ENCODE measurements around the gene DPEP2NB.

Gene DPEP2NB

DNA sequence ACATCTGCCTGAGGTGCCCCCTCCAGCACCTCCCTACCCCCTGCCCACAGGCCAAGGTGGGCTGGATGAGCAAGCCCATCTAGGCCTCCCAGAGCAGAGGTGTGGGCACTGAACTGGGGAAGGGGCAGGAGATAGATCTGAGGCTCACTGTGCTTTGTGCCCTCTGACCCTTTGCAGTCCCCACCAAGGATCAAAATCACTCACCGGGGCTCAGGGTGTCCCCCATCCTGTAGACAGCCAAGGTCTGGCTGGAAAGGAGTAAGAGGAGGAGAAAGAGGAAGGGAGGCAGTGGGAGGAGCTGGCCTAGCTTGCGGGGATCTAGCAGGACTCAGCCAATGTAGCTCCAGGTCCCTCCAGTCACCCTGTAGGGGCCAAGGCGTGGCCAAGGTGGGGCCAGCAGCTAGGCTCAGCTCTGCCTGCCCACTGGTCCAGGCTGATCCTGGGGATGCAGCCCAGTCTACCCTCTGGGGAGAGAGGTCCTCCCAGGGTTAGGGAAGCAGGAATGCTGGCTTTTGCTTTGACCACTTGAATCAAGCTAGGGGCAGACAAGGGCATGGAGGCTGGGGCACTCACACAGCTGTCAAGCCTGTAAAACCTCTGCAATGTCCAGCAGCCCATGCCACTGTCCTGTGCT lies 49.0 kb downstream of the DPEP2NB start:
- no peaks in the 10 kb centered on the region for H3K27me3 ChIP-seq (ENCODE audit: low read depth, low read length)
- no peak overlapping the region for H3K9ac ChIP-seq (ENCODE audit: low read length)
- H3K4me2 ChIP-seq (ENCODE audit: low read length), result peak overlapping the region; percentile 86
- no peak overlapping the region for H3K27ac ChIP-seq (ENCODE audit: low read length)
- H2AFZ ChIP-seq (ENCODE audit: low read depth, low read length), result no peak overlapping the region
- no peaks in the 10 kb centered on the region for H3K9me3 ChIP-seq (ENCODE audit: insufficient read depth, low read length)
- peak overlapping the region; percentile 83 for H3K4me3 ChIP-seq (ENCODE audit: low read length)
- peaks cover 10% of the 10 kb centered on the region for H3K36me3 ChIP-seq (replicated peaks; ENCODE audit: low read depth, low read length)
- peaks cover 14% of the 10 kb centered on the region for H3K79me2 ChIP-seq (ENCODE audit: low read length)
- H4K20me1 ChIP-seq (ENCODE audit: insufficient read depth, low read length), result peaks cover 20% of the 10 kb centered on the region
- TF ChIP-seq EZH2phosphoT487 (IDR thresholded peaks at IDR 0.05; ENCODE audit: low read depth), result no peak
- TF ChIP-seq, protein P1, sequence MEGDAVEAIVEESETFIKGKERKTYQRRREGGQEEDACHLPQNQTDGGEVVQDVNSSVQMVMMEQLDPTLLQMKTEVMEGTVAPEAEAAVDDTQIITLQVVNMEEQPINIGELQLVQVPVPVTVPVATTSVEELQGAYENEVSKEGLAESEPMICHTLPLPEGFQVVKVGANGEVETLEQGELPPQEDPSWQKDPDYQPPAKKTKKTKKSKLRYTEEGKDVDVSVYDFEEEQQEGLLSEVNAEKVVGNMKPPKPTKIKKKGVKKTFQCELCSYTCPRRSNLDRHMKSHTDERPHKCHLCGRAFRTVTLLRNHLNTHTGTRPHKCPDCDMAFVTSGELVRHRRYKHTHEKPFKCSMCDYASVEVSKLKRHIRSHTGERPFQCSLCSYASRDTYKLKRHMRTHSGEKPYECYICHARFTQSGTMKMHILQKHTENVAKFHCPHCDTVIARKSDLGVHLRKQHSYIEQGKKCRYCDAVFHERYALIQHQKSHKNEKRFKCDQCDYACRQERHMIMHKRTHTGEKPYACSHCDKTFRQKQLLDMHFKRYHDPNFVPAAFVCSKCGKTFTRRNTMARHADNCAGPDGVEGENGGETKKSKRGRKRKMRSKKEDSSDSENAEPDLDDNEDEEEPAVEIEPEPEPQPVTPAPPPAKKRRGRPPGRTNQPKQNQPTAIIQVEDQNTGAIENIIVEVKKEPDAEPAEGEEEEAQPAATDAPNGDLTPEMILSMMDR (IDR thresholded peaks at IDR 0.05; ENCODE audit: low read depth, low read length), result no peak
- H3K4me1 ChIP-seq (ENCODE audit: low read length), result peaks cover 12% of the 10 kb centered on the region; the same call in 1 of the 2 replicates

DNA sequence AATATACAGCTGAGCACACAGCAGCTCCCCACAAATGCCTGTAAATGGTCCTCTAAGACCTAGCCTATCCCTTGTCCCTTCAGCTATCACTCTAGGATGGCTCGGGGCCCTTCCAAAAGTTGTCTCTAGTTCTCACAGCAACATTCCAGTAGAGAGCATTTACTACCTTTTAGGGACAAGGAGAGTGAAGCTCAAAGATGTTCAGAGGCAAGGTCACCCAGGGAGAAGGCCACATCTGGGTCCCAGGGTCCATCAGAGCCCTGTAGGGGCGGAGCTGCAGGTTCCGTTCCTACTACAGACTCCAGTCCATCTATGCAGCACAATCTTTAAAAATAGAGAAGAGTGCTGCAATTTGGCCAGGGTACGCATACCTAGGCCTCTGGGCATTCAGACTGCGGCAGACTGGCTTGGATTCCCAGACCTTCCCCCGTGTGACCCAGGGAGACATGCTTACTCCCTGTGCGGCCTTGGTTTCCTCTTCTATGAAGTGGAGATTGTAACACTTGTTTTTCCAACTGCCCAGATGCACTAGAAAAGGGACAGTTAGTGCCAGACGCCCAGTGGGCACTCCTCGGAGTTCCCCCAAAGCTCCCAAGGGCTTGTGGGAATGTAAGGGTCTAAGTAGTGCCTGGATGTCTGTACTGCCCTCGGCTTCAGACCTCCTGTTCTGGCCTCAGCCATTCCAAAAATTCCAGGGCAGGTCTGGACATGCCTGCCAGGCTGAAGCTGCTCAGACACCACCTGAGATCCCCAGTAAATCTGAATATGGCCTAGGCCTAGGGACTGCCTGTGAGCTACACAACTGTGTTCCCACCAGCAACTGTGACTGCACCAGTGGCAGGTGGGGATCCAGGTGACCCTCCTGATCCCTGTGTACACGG lies 49.8 kb downstream of the DPEP2NB start:
- Histone ChIP-seq H3K36me3 (replicated peaks; ENCODE audit: low read depth, low read length) (peaks cover 17% of the 10 kb centered on the region), H3K4me1 (ENCODE audit: low read length) (peaks cover 12% of the 10 kb centered on the region; the same call in 1 of the 2 replicates), H3K9me3 (ENCODE audit: insufficient read depth, low read length) (no peaks in the 10 kb centered on the region), H3K4me3 (ENCODE audit: low read length) (no peak overlapping the region), H3K27ac (ENCODE audit: low read length) (no peak overlapping the region), H3K9ac (ENCODE audit: low read length) (no peak overlapping the region), H3K4me2 (ENCODE audit: low read length) (no peak overlapping the region), H3K27me3 (ENCODE audit: low read depth, low read length) (no peaks in the 10 kb centered on the region), H3K79me2 (ENCODE audit: low read length) (peaks cover 14% of the 10 kb centered on the region), H4K20me1 (ENCODE audit: insufficient read depth, low read length) (peaks cover 20% of the 10 kb centered on the region), H2AFZ (ENCODE audit: low read depth, low read length) (no peak overlapping the region)
- TF ChIP-seq, protein P1 (IDR thresholded peaks at IDR 0.05; ENCODE audit: low read depth, low read length), result no peak
- no peak for TF ChIP-seq EZH2phosphoT487 (IDR thresholded peaks at IDR 0.05; ENCODE audit: low read depth)

DNA sequence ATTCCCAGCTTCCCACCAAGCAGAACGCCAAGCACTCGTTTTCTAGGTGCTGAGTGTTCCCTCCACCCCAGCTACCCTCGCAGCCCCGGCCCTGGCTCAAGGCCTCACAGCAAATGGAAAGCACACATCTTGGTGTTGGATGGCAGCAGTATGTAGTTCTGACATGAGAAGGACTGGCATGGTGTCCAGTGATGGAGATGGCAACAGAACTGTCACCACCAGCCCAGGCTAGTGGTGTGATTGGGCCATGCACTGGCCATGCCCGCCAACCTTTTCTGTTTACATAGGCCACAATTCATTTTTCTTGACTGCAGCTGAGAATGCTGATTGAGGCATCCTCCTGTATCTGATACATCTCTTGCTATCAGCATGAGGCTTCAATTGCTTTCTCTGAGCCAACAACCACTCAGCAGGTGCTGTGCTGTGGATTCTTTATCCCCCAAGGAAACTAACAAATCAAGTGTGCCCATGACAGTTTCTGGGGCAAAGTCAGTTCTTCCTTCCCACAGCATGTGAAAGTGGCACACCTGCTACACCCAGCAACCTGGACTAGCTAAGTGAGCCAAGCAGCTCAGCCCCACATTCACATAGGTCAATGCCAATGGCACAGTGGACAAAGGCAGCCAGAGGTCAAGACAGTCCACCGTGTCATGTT lies 51.1 kb downstream of the DPEP2NB start:
- Histone ChIP-seq H3K9me3 (ENCODE audit: insufficient read depth, low read length) (no peaks in the 10 kb centered on the region), H3K27me3 (ENCODE audit: low read depth, low read length) (no peaks in the 10 kb centered on the region), H4K20me1 (ENCODE audit: insufficient read depth, low read length) (peaks cover 20% of the 10 kb centered on the region), H3K27ac (ENCODE audit: low read length) (no peak overlapping the region), H3K79me2 (ENCODE audit: low read length) (peaks cover 14% of the 10 kb centered on the region), H3K36me3 (replicated peaks; ENCODE audit: low read depth, low read length) (peaks cover 24% of the 10 kb centered on the region), H3K9ac (ENCODE audit: low read length) (no peak overlapping the region), H3K4me1 (ENCODE audit: low read length) (peaks cover 12% of the 10 kb centered on the region; the same call in 1 of the 2 replicates), H3K4me3 (ENCODE audit: low read length) (no peak overlapping the region), H3K4me2 (ENCODE audit: low read length) (no peak overlapping the region), H2AFZ (ENCODE audit: low read depth, low read length) (no peak overlapping the region)
- TF ChIP-seq EZH2phosphoT487 (IDR thresholded peaks at IDR 0.05; ENCODE audit: low read depth), result no peak
- TF ChIP-seq, protein P1 (IDR thresholded peaks at IDR 0.05; ENCODE audit: low read depth, low read length), result no peak

Data from OCI-LY3 (cell line).